HEK293T (cell line): ENCODE measurements around the gene S100A16.
"Not testable (repeated sequence)": the region's sequence is repeated elsewhere in the genome, so short reads cannot be mapped to it uniquely, and the experiment has no call there.

Source experiments
- CTCF ChIA-PET: fragments of 350-600 bp; formaldehyde crosslinking; extraction: SDS; loops from one replicate; lab custom pipeline; 2021; ENCODE audit warnings: antibody characterized with exemption, inconsistent platforms; lab: Yijun Ruan, JAX
- POLR2A ChIA-PET: fragments of 350-600 bp; formaldehyde crosslinking; extraction: SDS; loops from one replicate; lab custom pipeline; 2020; ENCODE audit warnings: antibody characterized with exemption, inconsistent platforms; lab: Yijun Ruan, JAX
- DNase-seq: peaks from one replicate; pipeline ENCODE4 v3.0.0; 2012; ENCODE audit warnings: mixed read lengths; ENCODE audit errors: extremely low spot score
- ARNT ChIP-seq: fragments of 450-650 bp; IDR thresholded peaks from 2 replicates; pipeline ENCODE4 v1.6.1; 2017; ENCODE audit warnings: mild to moderate bottlenecking
- BHLHE40 ChIP-seq: fragments of 450-650 bp; IDR thresholded peaks from 2 replicates; pipeline ENCODE4 v1.6.1; 2016; ENCODE audit warnings: mild to moderate bottlenecking, moderate library complexity, borderline replicate concordance
- CTBP1 ChIP-seq: fragments of 450-650 bp; IDR thresholded peaks from 2 replicates; pipeline ENCODE4 v1.6.1; 2016; ENCODE audit warnings: borderline replicate concordance
- ELF4 ChIP-seq: fragments of 450-650 bp; IDR thresholded peaks from 2 replicates; pipeline ENCODE4 v1.6.1; 2017; ENCODE audit warnings: antibody characterized with exemption
- FOXA1 ChIP-seq: fragments of 450-650 bp; IDR thresholded peaks from 2 replicates; pipeline ENCODE4 v1.6.1; 2016; ENCODE audit warnings: mild to moderate bottlenecking
- FOXK2 ChIP-seq: fragments of 450-650 bp; IDR thresholded peaks from 2 replicates; pipeline ENCODE4 v1.6.1; 2016; ENCODE audit warnings: mild to moderate bottlenecking
- FOXM1 ChIP-seq: fragments of 450-650 bp; IDR thresholded peaks from 2 replicates; pipeline ENCODE4 v1.6.1; 2017; ENCODE audit warnings: mild to moderate bottlenecking, borderline replicate concordance
- HDGF ChIP-seq: fragments of 450-650 bp; IDR thresholded peaks from 2 replicates; pipeline ENCODE4 v1.6.1; 2017; ENCODE audit warnings: antibody characterized with exemption, borderline replicate concordance
- L3MBTL2 ChIP-seq: fragments of 450-650 bp; conservative IDR thresholded peaks from 2 replicates; pipeline ENCODE4 v1.6.1; 2016; ENCODE audit warnings: mild to moderate bottlenecking
- LEF1 ChIP-seq: fragments of 450-650 bp; IDR thresholded peaks from 2 replicates; pipeline ENCODE4 v1.6.1; 2017; ENCODE audit warnings: mild to moderate bottlenecking, borderline replicate concordance
- NFRKB ChIP-seq: fragments of 450-650 bp; IDR thresholded peaks from 2 replicates; pipeline ENCODE4 v1.6.1; 2016; ENCODE audit warnings: mild to moderate bottlenecking, moderate library complexity
- SP1 ChIP-seq: fragments of 450-650 bp; IDR thresholded peaks from 2 replicates; pipeline ENCODE4 v1.6.1; 2017
- SUZ12 ChIP-seq: fragments of 450-650 bp; IDR thresholded peaks from 2 replicates; pipeline ENCODE4 v1.6.1; 2016; ENCODE audit warnings: mild to moderate bottlenecking
- TARDBP ChIP-seq: fragments of 450-650 bp; IDR thresholded peaks from 2 replicates; pipeline ENCODE4 v1.6.1; 2016
- ZNF384 ChIP-seq: fragments of 450-650 bp; IDR thresholded peaks from 2 replicates; pipeline ENCODE4 v1.6.1; 2016
- TF ChIP-seq, protein P1 (sequence below): fragments of 450-650 bp; IDR thresholded peaks from 2 replicates; pipeline ENCODE4 v1.6.1; 2016

The S100A16 gene

DNA sequence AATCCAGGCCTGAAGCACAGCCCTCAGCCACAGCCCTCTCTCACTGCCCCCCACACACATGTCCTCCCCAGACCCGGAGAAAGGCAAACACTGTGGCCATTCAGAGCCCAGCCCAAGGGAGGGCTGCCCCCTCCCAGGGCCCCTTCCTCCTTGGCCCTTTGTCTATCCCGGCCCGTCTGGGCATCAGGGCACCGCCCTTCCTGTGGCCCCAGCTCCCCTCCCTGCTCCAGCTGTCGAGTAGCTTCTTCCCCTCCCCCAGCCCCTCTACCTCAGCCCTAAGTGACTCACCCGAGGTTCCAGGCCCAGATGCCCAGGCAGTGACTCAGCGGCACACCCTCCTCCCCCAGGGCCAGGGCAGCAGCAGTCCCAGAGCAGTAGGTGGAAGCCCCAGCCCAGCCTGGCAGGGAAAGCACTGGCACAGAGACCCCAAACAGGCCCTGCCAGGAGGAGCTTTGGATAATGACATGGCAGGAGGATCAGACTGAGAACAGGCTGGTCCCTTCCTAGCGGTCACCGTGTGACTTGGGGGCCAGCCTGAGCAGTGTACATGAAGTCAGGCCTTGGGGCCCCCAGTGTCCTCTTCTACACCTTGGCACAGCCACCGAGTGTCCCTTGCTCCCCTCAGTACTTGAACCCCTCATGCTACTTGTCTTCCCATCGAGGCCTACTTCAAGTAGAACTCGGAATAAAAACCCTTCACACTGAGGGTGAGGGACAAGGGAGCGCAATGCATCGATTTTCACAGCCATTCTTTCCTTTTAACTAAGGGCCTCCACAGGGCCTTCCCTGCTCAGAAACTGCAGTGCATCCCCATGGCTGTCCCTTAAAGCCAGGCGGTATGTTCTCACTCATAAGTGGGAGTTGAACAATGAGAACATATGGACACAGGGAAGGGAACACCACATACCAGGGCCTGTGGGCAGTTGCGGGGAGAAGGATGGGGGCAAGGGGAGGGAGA, 46.2 kb downstream of the S100A16 start:
- ChIA-PET POLR2A (interaction anchor here (0.5 to 1.9 kb wide), 17 partner anchors 13 to 424 kb away, joined by 3 to 11 read pairs (median 5); partner anchors contain the start of genes CHTOP, ILF2, RPS27 and S100A1), CTCF (interaction anchor here (0.6 to 2.7 kb wide), 8 partner anchors 26 to 214 kb away, joined by 3 to 12 read pairs (median 4); partner anchors contain the start of genes S100A1, S100A13 and S100A5)
- no peak for TF ChIP-seq CTBP1
- no peak for TF ChIP-seq FOXA1
- no peak for TF ChIP-seq HDGF
- TF ChIP-seq SUZ12: no peak
- TF ChIP-seq SP1: no peak
- TF ChIP-seq, protein P1, sequence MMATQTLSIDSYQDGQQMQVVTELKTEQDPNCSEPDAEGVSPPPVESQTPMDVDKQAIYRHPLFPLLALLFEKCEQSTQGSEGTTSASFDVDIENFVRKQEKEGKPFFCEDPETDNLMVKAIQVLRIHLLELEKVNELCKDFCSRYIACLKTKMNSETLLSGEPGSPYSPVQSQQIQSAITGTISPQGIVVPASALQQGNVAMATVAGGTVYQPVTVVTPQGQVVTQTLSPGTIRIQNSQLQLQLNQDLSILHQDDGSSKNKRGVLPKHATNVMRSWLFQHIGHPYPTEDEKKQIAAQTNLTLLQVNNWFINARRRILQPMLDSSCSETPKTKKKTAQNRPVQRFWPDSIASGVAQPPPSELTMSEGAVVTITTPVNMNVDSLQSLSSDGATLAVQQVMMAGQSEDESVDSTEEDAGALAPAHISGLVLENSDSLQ: no peak
- TF ChIP-seq ELF4: no peak
- no peak for TF ChIP-seq NFRKB
- no peak for TF ChIP-seq TARDBP
- no peak for TF ChIP-seq BHLHE40
- no peak for TF ChIP-seq FOXM1
- no peak for TF ChIP-seq LEF1
- no peak for TF ChIP-seq L3MBTL2
- no peak for TF ChIP-seq ARNT
- no peak for TF ChIP-seq ZNF384
- DNase-seq: peak; percentile 62

DNA sequence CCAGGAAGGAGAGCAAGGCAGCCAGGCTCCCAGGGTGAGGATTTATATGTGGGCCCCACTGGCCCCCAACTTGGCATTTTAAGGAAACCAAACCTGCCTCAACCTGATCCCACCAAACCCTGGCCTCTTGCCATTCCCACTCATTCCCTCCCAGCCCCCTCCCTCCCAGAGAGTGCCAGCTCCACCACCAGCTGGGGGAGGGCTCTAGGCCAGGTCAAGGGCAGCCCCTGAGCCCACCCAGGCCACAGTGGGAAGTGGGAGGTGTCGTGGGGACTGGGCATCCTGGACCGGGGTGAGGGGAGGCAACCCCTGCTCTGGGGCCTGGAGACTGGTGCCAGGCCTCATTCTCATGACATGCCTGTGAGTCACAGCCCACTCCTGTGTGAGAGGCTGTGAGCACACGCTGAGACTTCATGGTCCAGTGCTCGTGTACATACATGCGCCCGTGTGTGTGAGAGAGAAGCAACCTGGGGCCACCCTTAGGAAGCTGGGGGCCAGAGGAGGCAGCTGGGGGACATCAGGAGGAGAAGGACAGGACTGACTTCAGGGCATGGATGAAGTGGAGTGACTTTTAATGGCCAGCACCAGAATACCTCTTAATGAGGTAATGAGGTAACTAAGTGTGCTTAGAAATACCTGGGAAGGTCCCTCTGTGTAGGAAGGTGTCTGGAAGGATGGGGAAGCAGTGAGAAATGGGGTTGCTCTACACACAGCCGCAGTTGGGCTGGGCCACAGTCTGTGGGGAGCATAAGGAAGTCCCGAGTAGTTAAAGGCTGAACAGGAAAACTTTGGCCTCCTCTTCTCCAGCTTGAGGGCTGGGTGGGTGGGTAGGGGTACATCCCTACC, 47.2 kb downstream of the S100A16 start, which contains the start of gene S100A2:
Gene S100A2 (minus strand): TSS at position 316 of the 846 bp plus-strand sequence. CDS start 1,967 bp downstream, outside the sequence.
- TF ChIP-seq ARNT (no peak), FOXA1 (no peak), NFRKB (no peak), CTBP1 (no peak), SUZ12 (no peak), L3MBTL2 (no peak), SP1 (no peak), HDGF (no peak), ELF4 (no peak), LEF1 (no peak), BHLHE40 (no peak), TARDBP (no peak), ZNF384 (no peak), FOXK2 (no peak), FOXM1 (no peak)
- TF ChIP-seq, protein P1: no peak
- POLR2A ChIA-PET: interaction anchor here (0.5 to 1.9 kb wide), 17 partner anchors 12 to 425 kb away, joined by 3 to 11 read pairs (median 5); partner anchors contain the start of genes CHTOP, ILF2, RPS27 and S100A1
- no peak for DNase-seq

DNA sequence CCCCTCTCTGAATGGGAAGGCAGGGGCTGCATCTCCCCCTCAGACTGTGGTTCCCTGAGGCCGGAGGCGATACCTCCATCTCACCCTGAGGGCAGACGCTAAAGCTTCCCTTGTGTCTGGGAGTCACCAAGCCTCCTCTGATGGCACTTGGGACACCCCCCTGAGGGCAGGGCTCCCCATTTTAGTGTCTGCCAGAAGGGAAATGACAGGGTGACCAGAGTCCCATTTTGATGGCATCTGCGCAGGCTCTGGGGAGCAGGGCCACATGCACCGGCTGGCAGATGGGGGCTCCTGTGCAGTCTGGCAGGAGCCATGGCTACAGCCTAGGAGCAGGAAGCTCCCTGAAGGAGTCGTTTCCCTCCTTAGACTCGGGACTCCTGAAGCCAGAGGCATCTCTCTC, 48.9 kb downstream of the S100A16 start:
- no peak for TF ChIP-seq NFRKB
- TF ChIP-seq L3MBTL2: no peak
- TF ChIP-seq ELF4: no peak
- no peak for TF ChIP-seq SUZ12
- TF ChIP-seq ZNF384: no peak
- TF ChIP-seq FOXA1: no peak
- no peak for TF ChIP-seq FOXM1
- TF ChIP-seq ARNT: no peak
- TF ChIP-seq LEF1: no peak
- no peak for DNase-seq
- POLR2A ChIA-PET: interaction anchor here (1.0 kb wide), 2 partner anchors 18 to 64 kb away, joined by 3 read pairs; partner anchors contain the start of genes S100A13 and S100A4
- CTCF ChIA-PET: interaction anchor here (1.5 to 1.9 kb wide), 2 partner anchors 30 to 53 kb away, joined by 5 to 7 read pairs; no protein-coding TSS in a partner anchor

More for the DNA sequence above, 47.2 kb downstream of the S100A16 start, which contains the start of gene S100A2:
- CTCF ChIA-PET: interaction anchor here (0.6 to 2.7 kb wide), 9 partner anchors 25 to 213 kb away, joined by 3 to 12 read pairs (median 4); partner anchors contain the start of genes S100A1, S100A13 and S100A5

DNA sequence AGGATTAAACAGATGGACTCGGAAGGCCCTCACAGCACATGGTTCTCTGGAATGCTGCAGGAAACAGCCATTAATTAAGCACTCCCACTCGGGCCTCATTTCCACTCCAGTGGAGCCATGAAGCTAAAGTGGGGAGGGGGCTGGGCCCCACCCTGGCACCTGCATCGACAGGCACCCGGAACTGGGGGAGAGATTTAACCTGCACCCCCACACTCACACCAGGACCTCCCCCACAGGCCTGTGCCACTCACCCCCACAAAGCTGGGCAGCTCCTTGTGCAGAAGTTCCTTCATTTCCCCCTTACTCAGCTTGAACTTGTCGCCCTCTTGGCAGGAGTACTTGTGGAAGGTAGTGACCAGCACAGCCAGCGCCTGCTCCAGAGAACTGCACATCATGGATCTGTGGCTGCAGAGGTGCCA, 49.4 kb downstream of the S100A16 start:
- ChIA-PET POLR2A (interaction anchor here (1.0 kb wide), 2 partner anchors 18 to 64 kb away, joined by 3 read pairs; partner anchors contain the start of genes S100A13 and S100A4), CTCF (interaction anchor here (1.5 to 1.9 kb wide), 2 partner anchors 30 to 53 kb away, joined by 5 to 7 read pairs; no protein-coding TSS in a partner anchor)
- TF ChIP-seq ARNT (no peak), L3MBTL2 (no peak), FOXK2 (no peak), TARDBP (no peak)
- no peak for DNase-seq

DNA sequence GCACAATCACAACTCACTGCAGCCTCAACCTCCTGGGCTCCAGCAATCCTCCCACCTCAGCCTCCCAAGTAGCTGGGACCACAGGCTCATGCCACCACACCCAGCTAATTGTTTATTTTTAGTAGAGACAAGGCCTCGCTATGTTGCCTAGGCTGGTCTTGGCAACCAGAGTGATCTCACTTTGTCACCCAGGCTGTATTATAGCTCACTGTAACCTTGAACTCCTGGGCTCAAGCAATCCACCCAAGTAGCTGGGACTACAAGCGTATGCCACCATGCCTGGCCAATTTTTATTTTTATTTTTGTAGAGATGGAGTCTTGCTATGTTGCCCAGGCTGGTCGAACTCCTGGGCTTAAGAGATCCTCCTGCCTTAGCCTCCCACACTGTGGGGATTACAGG, 50.9 kb downstream of the S100A16 start:
- not testable (repeated sequence) for DNase-seq
- POLR2A ChIA-PET: interaction anchor here (1.3 to 1.6 kb wide), 2 partner anchors 11 to 17 kb away, joined by 3 to 4 read pairs; no protein-coding TSS in a partner anchor
- CTCF ChIA-PET: interaction anchor here (1.0 kb wide), 1 partner anchor 65 kb away, joined by 4 read pairs; the partner anchor contains the start of gene S100A13
